ENCODE measurements around the gene EPHA4. TPM values are rescaled to one million over a fixed set of nuclear protein-coding genes. Genes with fewer than 3 reads are reported as not detected.
"Not testable (repeated sequence)": the region's sequence is repeated elsewhere in the genome, so short reads cannot be mapped to it uniquely, and the experiment has no call there.

Gene EPHA4
- total RNA-seq, 2 donors from 2014 or later, result 8.9 to 17.1 TPM

GRCh38 chr2:221517146-221517695 is 54.9 kb downstream of the EPHA4 start:
- Histone ChIP-seq H3K4me3 (no peak overlapping the region), H3K9ac (ENCODE audit: low read depth in 2 of 2, low read length in 2 of 2) (no peak overlapping the region), H3K27me3 (no peaks in the 10 kb centered on the region), H3K9me3 (no peaks in the 10 kb centered on the region), H3K27ac (peak overlapping the region; percentile 81), H3K36me3 (no peaks in the 10 kb centered on the region), H3K4me1 (peaks cover 10% of the 10 kb centered on the region)
- DNase-seq, result no peak
- intact Hi-C loops (cut with DNase I), result no loop called here
- no peak for TF ChIP-seq CTCF (IDR thresholded peaks at IDR 0.05)

GRCh38 chr2:221515864-221516263 is 56.2 kb downstream of the EPHA4 start:
- no peak for DNase-seq
- intact Hi-C loops (cut with DNase I), result no loop called here
- H3K9ac ChIP-seq (ENCODE audit: low read depth in 2 of 2, low read length in 2 of 2), result no peak overlapping the region
- H3K36me3 ChIP-seq, result no peaks in the 10 kb centered on the region
- peaks cover 10% of the 10 kb centered on the region for H3K4me1 ChIP-seq
- no peaks in the 10 kb centered on the region for H3K9me3 ChIP-seq
- H3K27me3 ChIP-seq, result no peaks in the 10 kb centered on the region
- no peak for TF ChIP-seq CTCF (IDR thresholded peaks at IDR 0.05)
- no peak overlapping the region for H3K4me3 ChIP-seq
- no peak overlapping the region for H3K27ac ChIP-seq

- Histone ChIP-seq H3K4me3 (no peak overlapping the region), H3K9me3 (no peaks in the 10 kb centered on the region), H3K36me3 (no peaks in the 10 kb centered on the region), H3K27ac (no peak overlapping the region), H3K9ac (ENCODE audit: low read depth in 2 of 2, low read length in 2 of 2) (no peak overlapping the region), H3K27me3 (no peaks in the 10 kb centered on the region), H3K4me1 (peaks cover 10% of the 10 kb centered on the region)
- no peak for TF ChIP-seq CTCF (IDR thresholded peaks at IDR 0.05)
- no peak for DNase-seq
- intact Hi-C loops (cut with DNase I), result no loop called here
Measured at GRCh38 chr2:221514305-221515040, 57.6 kb downstream of the EPHA4 start.

GRCh38 chr2:221513232-221513631 is 58.9 kb downstream of the EPHA4 start:
- Histone ChIP-seq H3K27ac (no peak overlapping the region), H3K9ac (ENCODE audit: low read depth in 2 of 2, low read length in 2 of 2) (no peak overlapping the region), H3K4me1 (peaks cover 6% of the 10 kb centered on the region), H3K27me3 (no peaks in the 10 kb centered on the region), H3K4me3 (no peak overlapping the region), H3K36me3 (no peaks in the 10 kb centered on the region), H3K9me3 (no peaks in the 10 kb centered on the region)
- no peak for TF ChIP-seq CTCF (IDR thresholded peaks at IDR 0.05)
- no peak for DNase-seq
- intact Hi-C loops (cut with DNase I), result no loop called here

GRCh38 chr2:221511325-221511724 is 60.8 kb downstream of the EPHA4 start:
- H3K4me3 ChIP-seq; H3K27me3 ChIP-seq; H3K9ac ChIP-seq (ENCODE audit: low read depth in 2 of 2, low read length in 2 of 2); H3K27ac ChIP-seq; H3K9me3 ChIP-seq; DNase-seq; H3K4me1 ChIP-seq; H3K36me3 ChIP-seq; intact Hi-C loops (cut with DNase I): not testable (repeated sequence)

GRCh38 chr2:221506469-221506868 is 65.6 kb downstream of the EPHA4 start:
- TF ChIP-seq CTCF (IDR thresholded peaks at IDR 0.05), result no peak
- no peaks in the 10 kb centered on the region for H3K27me3 ChIP-seq
- H3K4me3 ChIP-seq, result no peak overlapping the region
- no peak overlapping the region for H3K9ac ChIP-seq (ENCODE audit: low read depth in 2 of 2, low read length in 2 of 2)
- H3K36me3 ChIP-seq, result no peaks in the 10 kb centered on the region
- DNase-seq, result no peak
- H3K27ac ChIP-seq, result no peak overlapping the region
- H3K9me3 ChIP-seq, result no peaks in the 10 kb centered on the region
- intact Hi-C loops (cut with DNase I), result no loop called here
- no peaks in the 10 kb centered on the region for H3K4me1 ChIP-seq
